DMS53 treated with DMSO at 0.1 percent for 48 hours (cell line): ENCODE results near the gene CSF3.
"Not testable (repeated sequence)": the region's sequence is repeated elsewhere in the genome, so short reads cannot be mapped to it uniquely, and the experiment has no call there.

Experiments
- DNase-seq: peaks from one replicate; lab custom pipeline; 2025; ENCODE audit not compliant: unreplicated experiment; lab: John Stamatoyannopoulos, UW

The CSF3 gene

GRCh38 chr17:39996800-39997199 lies 18.4 kb upstream of the CSF3 start:
- no peak for DNase-seq

GRCh38 chr17:39997543-39997942 lies 17.7 kb upstream of the CSF3 start:
- no peak for DNase-seq

- DNase-seq: no peak
These were observed 16.2 kb upstream of the CSF3 start for GRCh38 chr17:39999067-39999466.

- no peak for DNase-seq
These were observed 15.1 kb upstream of the CSF3 start for GRCh38 chr17:40000161-40000560.

- not testable (repeated sequence) for DNase-seq
These were observed 13.9 kb upstream of the CSF3 start for GRCh38 chr17:40001335-40001734.

- no peak for DNase-seq
These were observed 11.2 kb upstream of the CSF3 start for GRCh38 chr17:40004072-40004471.

GRCh38 chr17:40004712-40005111 lies 10.5 kb upstream of the CSF3 start:
- no peak for DNase-seq

GRCh38 chr17:40005520-40005919 lies 9.7 kb upstream of the CSF3 start:
- DNase-seq: no peak

- DNase-seq: not testable (repeated sequence)
These were observed 4.2 kb upstream of the CSF3 start for GRCh38 chr17:40010946-40011500.

GRCh38 chr17:40012017-40012647 lies 3.1 kb upstream of the CSF3 start:
- not testable (repeated sequence) for DNase-seq

GRCh38 chr17:40014375-40014980 lies 762 bp upstream of the CSF3 start:
- DNase-seq: no peak

GRCh38 chr17:40015998-40016985 lies 1.1 kb downstream of the CSF3 start:
- DNase-seq: no peak

GRCh38 chr17:40017422-40018080 lies 2.3 kb downstream of the CSF3 start:
- DNase-seq: no peak

GRCh38 chr17:40018211-40019121 lies 3.2 kb downstream of the CSF3 start:
- no peak for DNase-seq

- no peak for DNase-seq
These were observed 4.1 kb downstream of the CSF3 start for GRCh38 chr17:40019140-40019991.

- DNase-seq: no peak
These were observed 4.9 kb downstream of the CSF3 start for GRCh38 chr17:40020146-40020545.

- no peak for DNase-seq
These were observed 6.3 kb downstream of the CSF3 start for GRCh38 chr17:40021451-40021971.

- DNase-seq: no peak
These were observed 7.3 kb downstream of the CSF3 start for GRCh38 chr17:40022497-40022896.
